VCaP (cell line): ENCODE measurements around the gene PRRC2C.

Experiments used
- H3K27ac ChIP-seq: fragments of 450-650 bp; 2 replicates; pipeline ENCODE4 v1.5.1; 2017
- CTCF ChIP-seq: fragments of 450-650 bp; conservative IDR thresholded peaks from 2 replicates; pipeline ENCODE4 v1.5.1; 2017; ENCODE audit warnings: mild to moderate bottlenecking, moderate library complexity

The PRRC2C gene

GRCh38 chr1:171566467-171566866, 81.1 kb downstream of the PRRC2C start:
- TF ChIP-seq CTCF: peak; percentile 68
- peak overlapping the region; percentile 31; the same call in 1 of the 2 replicates for H3K27ac ChIP-seq

GRCh38 chr1:171570295-171570694, 85.0 kb downstream of the PRRC2C start:
- H3K27ac ChIP-seq: no peak overlapping the region
- no peak for TF ChIP-seq CTCF

- TF ChIP-seq CTCF: no peak
Observed at GRCh38 chr1:171576144-171576543, 90.8 kb downstream of the PRRC2C start.

GRCh38 chr1:171581226-171581625, 95.9 kb downstream of the PRRC2C start:
- TF ChIP-seq CTCF: no peak
- no peak overlapping the region for H3K27ac ChIP-seq

More at GRCh38 chr1:171576144-171576543, 90.8 kb downstream of the PRRC2C start:
- no peak overlapping the region for H3K27ac ChIP-seq

- no peak for TF ChIP-seq CTCF
- no peak overlapping the region for H3K27ac ChIP-seq
Observed at GRCh38 chr1:171581766-171582165, 96.4 kb downstream of the PRRC2C start.

GRCh38 chr1:171582589-171582988, 97.3 kb downstream of the PRRC2C start:
- no peak overlapping the region for H3K27ac ChIP-seq
- no peak for TF ChIP-seq CTCF

- no peak overlapping the region for H3K27ac ChIP-seq
- no peak for TF ChIP-seq CTCF
Observed at GRCh38 chr1:171583591-171584201, 98.4 kb downstream of the PRRC2C start.
